NT2/D1 (cell line): ENCODE results near the gene PDE4B.

Experiments used
- SUZ12 ChIP-seq: IDR thresholded peaks from 2 replicates; pipeline ENCODE4 v1.6.1; 2011; ENCODE audit not compliant: insufficient read length, insufficient read depth; ENCODE audit errors: extremely low read depth
- YY1 ChIP-seq: IDR thresholded peaks from 2 replicates; pipeline ENCODE4 v1.6.1; 2011; ENCODE audit not compliant: insufficient read length, insufficient read depth
- ZNF274 ChIP-seq: IDR thresholded peaks from 2 replicates; pipeline ENCODE4 v1.6.1; 2011; ENCODE audit warnings: mild to moderate bottlenecking, low read depth, low read length

DNA sequence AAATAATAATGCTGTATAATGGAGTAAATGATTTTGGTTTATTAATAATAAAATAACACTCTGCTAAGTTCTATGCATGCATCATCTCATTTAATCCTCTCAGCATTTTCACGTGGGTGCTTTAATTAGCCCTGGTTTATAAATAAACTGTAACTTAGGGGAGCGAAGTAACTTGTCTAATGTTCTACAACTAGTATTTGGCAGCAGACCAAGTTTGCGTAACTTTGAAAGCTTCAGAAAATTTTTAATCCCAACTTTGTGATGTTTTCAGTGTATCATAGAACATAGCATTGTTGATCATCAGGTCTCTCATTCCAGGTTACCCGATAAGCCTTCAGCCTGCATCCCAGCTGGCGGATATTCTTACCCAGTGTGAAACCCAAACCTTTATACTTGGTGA, 418.8 kb downstream of the PDE4B start:
- TF ChIP-seq ZNF274 (no peak), YY1 (no peak), SUZ12 (no peak)
